ENCODE measurements around the gene GADL1. TPM values are rescaled to one million over a fixed set of nuclear protein-coding genes. Genes with fewer than 3 reads are reported as not detected.

Gene GADL1
- total RNA-seq, 3 donors from 2014 or later = not detected

DNA sequence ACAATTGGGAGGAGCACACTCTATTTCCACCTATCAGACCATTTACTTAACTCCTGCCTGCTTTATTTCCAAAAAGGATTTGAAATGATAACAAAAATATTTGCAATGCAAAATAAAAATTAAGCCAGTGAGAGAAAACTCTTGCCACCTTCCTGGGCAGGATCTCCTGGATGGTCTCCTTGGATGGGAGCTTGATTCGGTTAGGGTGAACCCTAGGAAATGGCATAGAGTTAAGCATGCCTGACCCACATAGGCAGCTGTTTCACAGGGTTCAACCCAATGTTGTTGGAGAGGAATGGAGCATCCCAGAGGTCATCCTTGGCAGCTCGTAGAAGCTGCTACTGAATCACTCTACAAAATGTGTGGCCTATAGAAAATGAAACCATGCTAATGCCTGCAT lies 204.3 kb downstream of the GADL1 start:
- Mint-ChIP-seq H3K27me3 (ENCODE audit: low read depth) (no peaks in the 10 kb centered on the region), H3K4me3 (no peak overlapping the region)
- no peak for DNase-seq

DNA sequence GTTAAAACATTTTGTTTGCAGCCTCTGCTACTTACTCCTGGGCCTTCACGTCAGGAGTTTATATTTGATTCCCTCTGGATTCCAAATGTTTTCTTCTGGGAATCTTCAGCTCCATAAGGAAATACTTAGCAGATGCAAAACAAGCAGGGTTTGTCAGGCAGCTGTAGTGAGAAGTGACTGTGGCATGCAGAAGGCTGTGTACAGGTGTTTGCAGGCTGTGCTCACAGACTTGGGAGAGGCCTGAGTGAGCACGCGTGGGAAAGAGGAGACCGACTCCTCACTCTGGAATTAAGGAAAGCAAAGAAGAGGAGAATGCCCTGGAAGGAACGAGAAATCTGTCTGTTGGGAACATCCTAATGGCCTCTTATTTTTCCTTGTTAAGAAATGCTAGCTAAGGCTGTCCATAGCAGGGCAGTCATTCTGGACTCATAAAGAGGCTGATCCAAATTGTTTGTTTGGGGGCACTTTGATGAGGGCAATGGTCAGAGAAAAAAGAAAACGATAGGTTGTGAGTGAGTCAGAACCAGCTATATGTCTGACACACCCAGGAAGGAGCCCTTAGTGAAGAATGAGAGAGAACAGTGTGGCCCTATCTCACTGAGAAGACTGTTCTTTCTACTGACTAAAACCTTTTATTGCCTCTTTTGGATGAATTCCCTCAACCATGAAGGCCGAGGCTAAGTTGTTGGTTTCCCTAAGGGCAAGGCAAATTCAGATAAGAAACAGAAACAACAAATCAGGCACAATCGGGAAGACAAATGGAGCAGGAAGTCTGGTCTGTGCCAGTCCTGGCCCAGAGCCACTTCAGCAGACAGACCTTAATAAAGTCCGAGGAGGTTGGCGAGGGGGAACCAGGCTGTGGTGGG lies 205.5 kb downstream of the GADL1 start:
- H3K9me3 Mint-ChIP-seq = no peaks in the 10 kb centered on the region
- H3K4me1 Mint-ChIP-seq (ENCODE audit: low read depth) = peaks cover 91% of the 10 kb centered on the region
- DNase-seq (no peak), ATAC-seq (peak; percentile 59 to 61)
- peaks cover 61% of the 10 kb centered on the region for H3K36me3 Mint-ChIP-seq (ENCODE audit: insufficient read depth)
- no peak overlapping the region for H3K4me3 Mint-ChIP-seq
- no peaks in the 10 kb centered on the region for H3K27me3 Mint-ChIP-seq (ENCODE audit: low read depth)

More for the DNA sequence above, 204.3 kb downstream of the GADL1 start:
- Mint-ChIP-seq H3K36me3 (ENCODE audit: insufficient read depth) (peaks cover 61% of the 10 kb centered on the region), H3K9me3 (no peaks in the 10 kb centered on the region), H3K4me1 (ENCODE audit: low read depth) (peaks cover 84% of the 10 kb centered on the region)
- ATAC-seq = no peak

DNA sequence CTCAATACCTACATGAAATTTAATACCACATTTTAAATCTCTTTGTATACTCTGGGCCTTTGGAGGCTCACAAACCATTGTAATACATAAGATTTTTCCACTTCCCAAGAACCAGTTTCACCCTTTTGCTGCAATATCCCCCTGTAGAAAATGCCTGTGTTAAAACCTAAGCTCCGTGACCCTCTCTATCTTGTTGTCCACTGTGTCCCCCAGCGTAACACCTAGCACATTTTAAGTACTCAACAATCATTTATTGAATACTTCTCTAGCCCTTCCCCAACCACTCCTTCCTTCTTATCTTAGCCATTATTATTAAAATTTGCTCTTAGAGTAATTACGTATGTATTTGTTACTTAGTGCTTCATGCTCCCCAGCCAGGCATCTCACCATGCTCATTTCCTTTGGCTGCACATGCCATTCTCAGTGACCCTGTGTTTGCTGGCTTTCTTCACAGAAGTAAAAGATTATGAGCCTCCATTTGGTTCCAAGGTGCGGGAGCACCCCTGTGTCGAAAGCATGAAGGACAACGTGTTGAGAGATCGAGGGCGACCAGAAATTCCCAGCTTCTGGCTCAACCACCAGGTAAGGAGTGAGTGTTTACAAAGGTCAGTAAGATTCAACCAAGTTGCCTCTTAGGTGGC lies 206.4 kb downstream of the GADL1 start:
- no peaks in the 10 kb centered on the region for H3K27me3 Mint-ChIP-seq (ENCODE audit: low read depth)
- H3K9me3 Mint-ChIP-seq = no peaks in the 10 kb centered on the region
- peaks cover 62% of the 10 kb centered on the region for H3K36me3 Mint-ChIP-seq (ENCODE audit: insufficient read depth)
- DNase-seq (no peak), ATAC-seq (no peak)
- no peak overlapping the region for H3K4me3 Mint-ChIP-seq
- peaks cover 91% of the 10 kb centered on the region for H3K4me1 Mint-ChIP-seq (ENCODE audit: low read depth)

DNA sequence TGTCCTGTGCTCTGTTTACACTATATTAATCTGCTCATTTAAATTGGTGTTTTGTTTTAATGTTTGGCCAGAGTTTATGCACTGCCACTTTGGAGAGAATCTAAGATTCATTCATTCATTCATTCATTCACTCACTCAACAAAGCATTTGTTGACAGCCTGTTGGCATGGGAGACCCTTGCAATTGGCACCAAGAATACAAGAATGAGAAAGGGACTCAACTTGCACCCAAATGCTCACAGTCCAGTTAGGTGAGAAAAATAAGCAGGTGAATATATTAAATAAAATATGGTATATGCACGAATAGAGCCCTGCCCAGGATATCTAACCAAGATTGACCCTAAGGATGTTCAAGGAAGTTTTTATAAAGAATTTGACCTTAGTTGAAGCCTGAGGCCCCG lies 207.7 kb downstream of the GADL1 start:
- no peaks in the 10 kb centered on the region for H3K27me3 Mint-ChIP-seq (ENCODE audit: low read depth)
- peaks cover 92% of the 10 kb centered on the region for H3K4me1 Mint-ChIP-seq (ENCODE audit: low read depth)
- no peaks in the 10 kb centered on the region for H3K9me3 Mint-ChIP-seq
- no peak overlapping the region for H3K4me3 Mint-ChIP-seq
- H3K36me3 Mint-ChIP-seq (ENCODE audit: insufficient read depth) = peaks cover 65% of the 10 kb centered on the region
- no peak for DNase-seq
- ATAC-seq = no peak

DNA sequence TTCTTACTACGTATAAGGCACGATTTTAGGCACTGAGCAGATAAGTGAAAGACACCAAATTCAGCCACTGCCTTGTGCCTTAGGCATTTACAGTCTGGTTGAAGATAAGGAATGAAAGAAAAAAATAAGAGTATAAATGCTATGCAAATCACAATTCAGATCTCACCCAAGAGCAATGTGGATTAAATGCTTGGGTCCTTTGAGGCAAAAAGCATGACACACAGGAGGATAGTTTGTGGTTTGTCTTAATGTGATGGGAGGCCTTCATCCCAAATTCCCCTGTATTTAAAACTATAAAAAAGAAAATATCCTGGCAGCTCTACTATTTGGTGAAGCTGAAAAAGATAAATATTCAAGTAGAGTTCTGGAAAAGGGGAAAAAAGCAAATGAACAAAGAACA lies 208.3 kb downstream of the GADL1 start:
- H3K4me3 Mint-ChIP-seq = no peak overlapping the region

DNA sequence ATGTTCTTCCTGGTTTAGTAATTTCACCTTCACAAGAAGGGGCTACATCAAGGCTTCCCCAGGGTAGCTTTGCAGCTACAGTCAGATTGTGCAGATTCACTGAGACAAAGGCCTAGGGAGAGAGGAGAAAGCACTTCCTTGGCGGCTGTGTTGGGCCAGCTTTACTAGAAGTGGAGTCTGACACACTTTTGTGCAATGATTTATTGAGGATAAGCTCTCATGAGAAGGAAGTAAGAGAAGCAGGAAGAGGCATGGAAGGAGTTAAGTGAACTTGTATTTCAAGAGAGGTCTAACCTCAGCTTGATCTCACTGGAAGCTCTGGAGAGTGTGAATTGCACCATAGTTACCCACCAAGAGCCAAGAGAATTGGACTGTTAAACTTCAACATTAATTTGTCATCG lies 209.2 kb downstream of the GADL1 start:
- Mint-ChIP-seq H3K4me1 (ENCODE audit: low read depth) (peaks cover 95% of the 10 kb centered on the region), H3K4me3 (no peak overlapping the region), H3K9me3 (no peaks in the 10 kb centered on the region), H3K27me3 (ENCODE audit: low read depth) (no peaks in the 10 kb centered on the region), H3K36me3 (ENCODE audit: insufficient read depth) (peaks cover 73% of the 10 kb centered on the region)
- DNase-seq = no peak
- ATAC-seq = peak; percentile 30 to 42

More for the DNA sequence above, 208.3 kb downstream of the GADL1 start:
- H3K9me3 Mint-ChIP-seq = no peaks in the 10 kb centered on the region
- peaks cover 94% of the 10 kb centered on the region for H3K4me1 Mint-ChIP-seq (ENCODE audit: low read depth)
- peaks cover 70% of the 10 kb centered on the region for H3K36me3 Mint-ChIP-seq (ENCODE audit: insufficient read depth)
- no peak for ATAC-seq
- DNase-seq = no peak
- H3K27me3 Mint-ChIP-seq (ENCODE audit: low read depth) = no peaks in the 10 kb centered on the region

DNA sequence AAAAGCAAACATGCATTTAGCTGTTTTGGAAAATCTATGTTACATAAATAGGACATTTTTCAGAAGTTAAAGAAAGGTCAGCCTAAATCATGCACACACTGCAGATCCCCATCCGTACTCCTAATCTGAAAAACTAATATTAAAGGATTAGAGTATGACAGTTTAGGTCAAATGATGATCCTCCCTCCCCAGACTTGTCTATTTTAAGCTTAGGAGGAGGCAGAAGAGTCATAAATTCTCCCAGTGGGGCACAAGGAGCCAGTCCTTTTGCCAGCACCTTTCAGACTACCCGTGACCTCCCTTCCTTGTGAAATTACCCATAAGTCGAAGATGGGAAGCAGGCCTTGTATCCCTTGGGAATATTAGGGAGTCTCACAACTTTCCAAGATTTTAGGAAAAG lies 210.1 kb downstream of the GADL1 start:
- Mint-ChIP-seq H3K4me1 (ENCODE audit: low read depth) (peaks cover 95% of the 10 kb centered on the region), H3K27me3 (ENCODE audit: low read depth) (no peaks in the 10 kb centered on the region), H3K4me3 (no peak overlapping the region), H3K9me3 (no peaks in the 10 kb centered on the region), H3K36me3 (ENCODE audit: insufficient read depth) (peaks cover 74% of the 10 kb centered on the region)
- ATAC-seq (no peak), DNase-seq (no peak)

DNA sequence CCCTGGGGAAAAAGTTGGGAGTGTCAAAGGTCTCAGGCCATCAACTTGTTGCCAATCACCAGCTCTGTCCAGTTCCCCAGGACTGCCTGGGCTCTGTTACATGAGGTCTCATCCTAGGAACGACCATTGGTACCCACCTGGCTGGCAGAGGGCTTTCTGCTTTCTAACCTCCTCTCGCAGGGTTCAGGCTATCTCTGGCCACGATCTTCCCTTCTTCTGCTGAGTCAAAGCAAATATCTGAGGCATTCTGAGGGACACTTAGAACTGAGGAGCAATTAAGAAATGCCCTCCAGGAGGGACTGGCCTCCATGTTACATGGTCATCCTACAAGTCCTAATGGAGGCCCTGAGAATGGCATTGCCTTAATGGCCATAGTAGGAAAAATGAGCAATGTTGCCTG lies 210.7 kb downstream of the GADL1 start:
- no peaks in the 10 kb centered on the region for H3K27me3 Mint-ChIP-seq (ENCODE audit: low read depth)
- ATAC-seq = no peak
- DNase-seq = no peak
- no peak overlapping the region for H3K4me3 Mint-ChIP-seq
- peaks cover 76% of the 10 kb centered on the region for H3K36me3 Mint-ChIP-seq (ENCODE audit: insufficient read depth)
- H3K4me1 Mint-ChIP-seq (ENCODE audit: low read depth) = peaks cover 94% of the 10 kb centered on the region
- no peaks in the 10 kb centered on the region for H3K9me3 Mint-ChIP-seq

DNA sequence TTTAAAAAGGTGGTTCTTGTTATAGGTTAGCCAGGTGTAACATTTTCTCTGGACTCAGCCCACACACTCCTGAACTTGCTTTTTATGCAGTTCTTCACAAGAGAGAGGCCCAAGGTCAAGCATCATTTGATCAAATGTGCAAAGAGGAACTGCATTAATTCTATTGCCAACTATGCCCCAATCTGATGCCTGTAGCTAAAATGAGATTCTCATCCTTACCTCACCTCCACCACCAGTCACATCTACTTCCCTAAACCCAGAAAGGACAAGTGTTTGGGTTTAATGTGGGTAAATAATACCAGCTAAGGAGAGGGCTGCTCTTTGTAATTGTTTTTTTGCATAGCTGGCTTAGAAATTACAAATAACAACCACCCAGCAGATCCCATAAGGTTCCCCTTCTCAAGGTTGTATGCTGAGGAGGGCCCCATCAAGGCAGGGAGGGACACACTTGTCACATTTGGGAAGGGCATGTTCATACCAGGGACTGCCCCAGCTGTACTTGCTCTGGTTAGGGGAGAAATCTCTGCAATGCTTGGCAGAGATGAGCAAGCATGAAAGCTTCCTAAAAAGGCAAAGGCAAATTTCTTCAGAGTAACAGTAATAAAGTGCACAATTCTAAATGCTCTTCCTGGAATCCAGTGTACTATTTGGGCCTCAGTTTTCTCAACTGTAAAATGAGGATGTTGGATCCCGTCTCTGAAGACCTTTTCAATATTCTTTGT lies 211.9 kb downstream of the GADL1 start:
- Mint-ChIP-seq H3K9me3 (no peaks in the 10 kb centered on the region), H3K36me3 (ENCODE audit: insufficient read depth) (peaks cover 78% of the 10 kb centered on the region)

DNA sequence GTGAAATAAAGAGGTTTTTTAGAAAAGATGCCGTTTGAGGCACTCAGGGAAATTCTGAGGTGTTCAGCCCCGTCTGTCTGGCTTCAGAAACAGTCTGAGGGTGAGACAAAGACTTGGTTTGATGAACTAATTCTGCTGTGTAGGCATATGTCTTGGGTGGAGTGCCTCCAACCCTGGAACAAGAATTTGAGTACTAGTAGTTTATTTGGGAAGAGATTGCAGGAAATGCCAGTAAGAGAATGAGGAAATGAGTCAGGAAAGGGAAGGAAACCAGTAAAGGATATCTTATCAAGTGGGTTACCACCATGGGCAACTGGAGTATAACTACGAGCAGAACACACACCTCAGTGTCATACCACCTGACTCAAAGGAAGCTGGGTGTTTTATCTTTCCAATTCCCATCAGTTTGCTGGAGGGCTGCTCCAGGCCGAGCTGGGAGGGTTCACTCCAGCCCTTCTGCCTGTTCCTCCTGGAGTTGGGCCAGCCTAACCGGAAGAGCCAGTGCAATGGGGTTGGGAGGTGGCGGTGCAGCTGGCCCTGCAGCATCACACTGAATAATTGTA lies 212.7 kb downstream of the GADL1 start:
- H3K4me3 Mint-ChIP-seq = no peak overlapping the region
- peaks cover 80% of the 10 kb centered on the region for H3K36me3 Mint-ChIP-seq (ENCODE audit: insufficient read depth)
- H3K9me3 Mint-ChIP-seq = no peaks in the 10 kb centered on the region
- no peaks in the 10 kb centered on the region for H3K27me3 Mint-ChIP-seq (ENCODE audit: low read depth)
- peak; percentile 19 to 23 for ATAC-seq
- no peak for DNase-seq
- H3K4me1 Mint-ChIP-seq (ENCODE audit: low read depth) = peaks cover 92% of the 10 kb centered on the region

More for the DNA sequence above, 211.9 kb downstream of the GADL1 start:
- peaks cover 93% of the 10 kb centered on the region for H3K4me1 Mint-ChIP-seq (ENCODE audit: low read depth)
- peak overlapping the region; percentile 22 for H3K4me3 Mint-ChIP-seq
- peak; percentile 56 for ATAC-seq
- no peaks in the 10 kb centered on the region for H3K27me3 Mint-ChIP-seq (ENCODE audit: low read depth)
- DNase-seq = no peak

DNA sequence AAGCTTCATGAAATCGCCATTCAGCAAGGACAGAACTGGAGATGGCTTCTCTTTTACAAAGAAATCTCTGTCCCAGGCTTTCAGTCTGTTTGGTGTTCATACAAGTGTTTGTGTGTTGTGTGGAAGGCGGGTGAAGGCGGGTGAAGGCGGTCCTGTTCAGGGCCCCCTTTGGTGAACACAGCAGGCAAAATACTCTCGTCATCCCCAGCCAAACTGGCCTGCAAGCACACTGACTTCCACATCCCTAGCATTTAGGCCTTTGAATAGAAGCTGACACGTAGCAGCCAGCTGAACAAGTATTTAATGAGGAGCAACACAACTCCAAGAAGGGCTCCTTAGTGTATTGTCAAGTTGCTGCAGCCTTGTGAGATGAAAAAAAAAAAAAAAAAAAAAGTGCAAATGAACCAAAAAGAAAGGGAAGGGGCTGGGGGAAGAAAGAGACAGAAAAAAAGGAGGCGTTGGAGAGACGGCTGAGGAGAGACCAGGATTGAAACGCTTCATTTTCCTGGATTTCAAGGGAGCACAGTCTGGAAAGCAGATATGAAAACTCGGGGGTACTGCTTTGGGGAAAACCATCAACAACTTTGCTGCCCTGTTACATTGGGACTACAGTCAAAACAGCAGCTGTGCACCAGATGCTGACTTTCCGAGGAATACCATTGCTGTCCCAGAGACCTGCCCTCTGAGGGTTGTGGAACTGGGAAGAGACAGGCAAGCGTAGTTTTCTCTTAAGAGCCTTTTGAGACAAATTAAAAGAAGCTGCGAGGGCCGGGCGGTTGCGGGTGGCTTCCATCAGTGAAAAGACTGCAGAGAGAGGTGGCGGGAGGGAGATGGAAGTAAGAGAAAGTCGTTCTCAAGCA lies 213.4 kb downstream of the GADL1 start:
- Mint-ChIP-seq H3K27me3 (ENCODE audit: low read depth) (no peaks in the 10 kb centered on the region), H3K4me3 (peak overlapping the region; percentile 37), H3K9me3 (no peaks in the 10 kb centered on the region), H3K36me3 (ENCODE audit: insufficient read depth) (peaks cover 83% of the 10 kb centered on the region), H3K4me1 (ENCODE audit: low read depth) (peaks cover 91% of the 10 kb centered on the region)
- DNase-seq (no peak), ATAC-seq (no peak)

DNA sequence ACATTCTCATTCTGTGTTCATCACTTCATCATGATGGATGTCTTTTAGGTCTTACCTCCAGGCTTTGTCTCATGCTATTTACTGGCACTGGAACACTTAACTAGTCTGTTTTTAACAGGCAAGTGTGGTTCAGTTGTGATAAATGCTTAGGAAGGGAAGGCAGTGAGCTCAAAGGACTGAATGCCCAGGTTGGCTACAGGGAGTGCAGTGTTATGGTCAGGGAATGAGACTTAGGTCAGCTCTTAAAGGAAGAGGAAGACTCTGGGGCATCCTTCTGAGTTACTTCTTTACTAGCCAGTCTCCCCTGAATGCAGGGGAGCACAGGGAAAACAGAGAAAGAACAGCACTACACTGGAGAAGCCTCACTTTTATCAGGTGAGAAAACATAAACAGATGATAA lies 215.4 kb downstream of the GADL1 start:
- H3K9me3 Mint-ChIP-seq = no peaks in the 10 kb centered on the region
- no peak overlapping the region for H3K4me3 Mint-ChIP-seq
- H3K4me1 Mint-ChIP-seq (ENCODE audit: low read depth) = peaks cover 89% of the 10 kb centered on the region
- no peak for ATAC-seq
- H3K27me3 Mint-ChIP-seq (ENCODE audit: low read depth) = no peaks in the 10 kb centered on the region
- no peak for DNase-seq
- H3K36me3 Mint-ChIP-seq (ENCODE audit: insufficient read depth) = peaks cover 85% of the 10 kb centered on the region

DNA sequence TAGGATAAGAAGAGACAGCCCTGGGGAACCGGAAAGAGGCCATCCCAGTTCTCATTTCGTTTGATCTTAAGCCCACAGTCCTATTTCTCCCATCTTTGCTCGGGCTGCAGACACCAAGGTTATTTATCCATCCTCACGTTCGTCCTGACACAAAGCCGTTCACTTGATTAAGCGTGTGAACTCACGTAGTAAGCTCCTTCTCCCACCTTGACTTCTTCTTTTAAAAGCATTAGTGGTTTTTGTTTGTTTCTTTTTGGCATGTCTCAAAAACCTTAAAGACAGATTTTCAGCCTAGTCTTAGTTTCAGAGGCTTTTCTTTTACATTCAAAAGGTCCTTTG lies 217.1 kb downstream of the GADL1 start:
- ATAC-seq (no peak), DNase-seq (no peak)
- H3K4me1 Mint-ChIP-seq (ENCODE audit: low read depth) = peaks cover 92% of the 10 kb centered on the region
- no peak overlapping the region for H3K4me3 Mint-ChIP-seq
- H3K9me3 Mint-ChIP-seq = no peaks in the 10 kb centered on the region
- no peaks in the 10 kb centered on the region for H3K27me3 Mint-ChIP-seq (ENCODE audit: low read depth)
- H3K36me3 Mint-ChIP-seq (ENCODE audit: insufficient read depth) = peaks cover 91% of the 10 kb centered on the region
